Liver (tissue), 3 donors: Measurements from ENCODE around the gene INTS3.

Experiments
- ATF3 ChIP-seq: IDR thresholded peaks from 2 replicates; pipeline ENCODE4 v1.6.1; 2016; ENCODE audit warnings: antibody characterized with exemption
- CTCF ChIP-seq: fragments of 150-350 bp; IDR thresholded peaks from 2 replicates; pipeline ENCODE4 v1.5.1; 2017; ENCODE audit warnings: improper control_type of control experiment, low read depth, low read length; ENCODE audit not compliant: missing input control
- EGR1 ChIP-seq, 2 donors: IDR thresholded peaks; 2 replicates each; pipeline ENCODE4 v1.6.1; 2016 to 2018; ENCODE audit warnings: antibody characterized with exemption in 2 of 2, low read depth in 2 of 2
- FOXA1 ChIP-seq: IDR thresholded peaks from 2 replicates; pipeline ENCODE4 v1.6.1; 2016; ENCODE audit warnings: antibody characterized with exemption
- GABPA ChIP-seq, 2 donors: IDR thresholded peaks in 1 of 2; conservative IDR thresholded peaks in 1 of 2; 2 replicates each; pipeline ENCODE4 v1.6.1; 2016; ENCODE audit warnings: antibody characterized with exemption in 2 of 2, mild to moderate bottlenecking in 1 of 2, moderate library complexity in 1 of 2
- HNF4A ChIP-seq, 2 donors: conservative IDR thresholded peaks; 2 replicates each; pipeline ENCODE4 v1.6.1; 2016; ENCODE audit warnings: antibody characterized with exemption in 2 of 2, mild to moderate bottlenecking in 2 of 2
- JUND ChIP-seq, 2 donors: IDR thresholded peaks; 2 replicates each; pipeline ENCODE4 v1.6.1; 2016; ENCODE audit warnings: antibody characterized with exemption in 2 of 2
- MAX ChIP-seq: IDR thresholded peaks from 2 replicates; pipeline ENCODE4 v1.6.1; 2016; ENCODE audit warnings: antibody characterized with exemption
- RAD21 ChIP-seq, 2 donors: IDR thresholded peaks; 2 replicates each; pipeline ENCODE4 v1.6.1; 2016; ENCODE audit warnings: antibody characterized with exemption in 2 of 2, mild to moderate bottlenecking in 2 of 2
- SP1 ChIP-seq: IDR thresholded peaks from 2 replicates; pipeline ENCODE4 v1.6.1; 2018; ENCODE audit warnings: antibody characterized with exemption, mild to moderate bottlenecking
- TAF1 ChIP-seq: conservative IDR thresholded peaks from 2 replicates; pipeline ENCODE4 v1.6.1; 2016; ENCODE audit warnings: antibody characterized with exemption, mild to moderate bottlenecking
- YY1 ChIP-seq: IDR thresholded peaks from 2 replicates; pipeline ENCODE4 v1.6.1; 2016; ENCODE audit warnings: antibody characterized with exemption, mild to moderate bottlenecking
- donor health status: healthy.
- donor health status: healthy.

DNA sequence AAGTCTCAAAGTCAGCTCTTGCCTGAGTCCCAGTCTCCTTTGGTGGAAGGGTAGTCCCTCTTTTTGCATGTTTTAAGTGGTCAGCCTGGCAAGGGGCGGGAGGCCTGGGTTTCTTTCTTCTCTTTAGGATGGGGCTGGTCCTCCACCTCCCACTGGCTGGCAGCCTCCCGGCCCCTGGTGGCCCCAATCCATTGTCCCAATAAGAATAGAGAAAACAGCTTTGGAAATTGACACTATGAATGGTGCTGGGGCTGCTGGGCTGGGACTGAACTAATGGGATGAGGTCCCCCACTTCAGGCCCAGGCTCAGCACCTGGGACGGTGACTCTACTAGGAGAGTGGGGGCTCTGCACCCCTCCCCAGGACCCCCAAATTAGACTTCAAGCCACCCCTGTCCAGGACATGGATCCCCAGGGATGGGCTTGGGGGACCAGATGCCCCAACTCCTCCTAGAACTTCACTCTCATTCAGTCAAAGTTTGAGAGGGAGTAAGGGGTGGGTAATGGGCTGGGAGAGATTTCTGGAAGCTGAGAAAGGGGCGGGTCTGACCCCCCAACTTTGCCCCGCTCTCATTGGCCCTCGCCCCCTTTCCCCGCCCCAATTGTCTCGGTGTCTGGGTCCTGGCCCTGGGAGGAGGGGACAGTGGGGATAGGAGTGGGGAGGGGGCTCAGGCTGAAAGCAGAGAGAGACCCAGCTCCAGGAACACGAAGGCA is 65.6 kb downstream of the INTS3 start:
- TF ChIP-seq EGR1 (IDR thresholded peaks at IDR 0.05; ENCODE audit: low read depth in 2 of 2) (no peak), CTCF (no peak), JUND (IDR thresholded peaks at IDR 0.05) (no peak), TAF1 (no peak), MAX (no peak), HNF4A (conservative IDR thresholded peaks at IDR 0.05) (no peak), RAD21 (IDR thresholded peaks at IDR 0.05) (no peak), YY1 (no peak), ATF3 (no peak), SP1 (no peak), GABPA (IDR thresholded peaks at IDR 0.05 in 1 of 2, conservative IDR thresholded peaks at IDR 0.05 in 1 of 2) (no peak), FOXA1 (no peak)
